DND-41 (cell line): Measurements from ENCODE around the gene FRRS1L.

Source experiments
- ATAC-seq: fragments of 200-7000 bp; cut with Tn5 transposase; 3 replicates; pipeline ENCODE4 v1.9.1; 2021; ENCODE audit warnings: low read depth; ENCODE audit not compliant: insufficient read depth
- DNase-seq: peaks from one replicate; pipeline ENCODE4 v3.0.0-alpha.2; 2020
- H2AFZ ChIP-seq: 2 replicates; pipeline ENCODE4 v1.6.0; 2012; ENCODE audit warnings: low read depth, low read length
- H3K27ac ChIP-seq: 2 replicates; pipeline ENCODE4 v1.5.1; 2012; ENCODE audit warnings: low read length, inconsistent platforms
- H3K27me3 ChIP-seq: fragments of 200-600 bp; sonication (generic); 2 replicates; pipeline ENCODE4 v1.6.0; 2012; ENCODE audit warnings: low read length, mild to moderate bottlenecking, inconsistent platforms; ENCODE audit not compliant: insufficient read depth, poor library complexity
- H3K36me3 ChIP-seq: 2 replicates; pipeline ENCODE4 v1.5.1; 2012; ENCODE audit warnings: low read length, inconsistent platforms; ENCODE audit not compliant: insufficient read depth
- H3K4me1 ChIP-seq: 2 replicates; pipeline ENCODE4 v1.5.1; 2012; ENCODE audit warnings: mild to moderate bottlenecking, low read length; ENCODE audit not compliant: insufficient read depth
- H3K4me2 ChIP-seq: 2 replicates; pipeline ENCODE4 v1.6.0; 2012; ENCODE audit warnings: mild to moderate bottlenecking, moderate library complexity, low read length, inconsistent platforms; ENCODE audit not compliant: insufficient read depth
- H3K4me3 ChIP-seq, 2 experiments: fragments of 200-600 bp in 1 of 2; shearing (Covaris generic) in 1 of 2; 2 replicates each; pipeline ENCODE4 v1.5.1; 2012 to 2016; ENCODE audit warnings: inconsistent platforms in 2 of 2, low read length in 2 of 2, mild to moderate bottlenecking in 2 of 2, low read depth in 1 of 2, moderate library complexity in 1 of 2
- H3K79me2 ChIP-seq: 2 replicates; pipeline ENCODE4 v1.6.0; 2012; ENCODE audit warnings: low read length, inconsistent platforms; ENCODE audit not compliant: insufficient read depth
- H3K9ac ChIP-seq: 2 replicates; pipeline ENCODE4 v1.6.0; 2012; ENCODE audit warnings: low read depth, mild to moderate bottlenecking, inconsistent platforms, low read length, moderate library complexity
- H3K9me3 ChIP-seq: 2 replicates; pipeline ENCODE4 v1.5.1; 2012; ENCODE audit warnings: low read length, moderate library complexity, mild to moderate bottlenecking, inconsistent platforms; ENCODE audit not compliant: insufficient read depth, severe bottlenecking
- H4K20me1 ChIP-seq: 2 replicates; pipeline ENCODE4 v1.6.0; 2012; ENCODE audit warnings: low read length; ENCODE audit not compliant: insufficient read depth
- EZH2 ChIP-seq: IDR thresholded peaks from 3 replicates; pipeline ENCODE4 v1.6.1; 2012; ENCODE audit warnings: borderline replicate concordance, low read depth, mild to moderate bottlenecking, moderate library complexity, low read length, inconsistent platforms; ENCODE audit not compliant: severe bottlenecking
- TF ChIP-seq, protein P1 (sequence below): IDR thresholded peaks from 2 replicates; pipeline ENCODE4 v1.5.1; 2012; ENCODE audit warnings: borderline replicate concordance, low read length, moderate library complexity, mild to moderate bottlenecking; ENCODE audit not compliant: poor library complexity, severe bottlenecking; ENCODE audit errors: extremely low read depth

FRRS1L gene

DNA sequence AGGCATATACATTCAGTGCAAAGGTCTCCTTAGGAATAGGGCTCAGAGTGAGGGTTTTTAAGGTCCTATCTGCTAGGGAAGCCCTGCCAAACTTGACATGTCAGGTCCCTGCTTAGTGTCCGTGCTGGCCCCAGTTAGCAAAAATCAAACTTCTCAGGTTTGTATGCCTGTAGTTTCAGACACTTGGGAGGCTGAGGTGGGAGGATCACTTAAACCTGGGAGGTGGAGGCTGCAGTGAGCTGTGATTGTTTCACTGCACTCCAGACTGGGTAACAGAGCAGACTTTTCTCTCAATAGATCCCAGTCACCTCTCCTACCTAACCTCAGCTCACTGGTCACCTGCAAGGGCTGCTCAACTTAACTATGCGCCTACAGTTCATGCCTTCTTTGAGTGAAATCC, 28.6 kb downstream of the FRRS1L start:
- DNase-seq: no peak
- Histone ChIP-seq H3K79me2 (no peaks in the 10 kb centered on the region), H3K27me3 (no peaks in the 10 kb centered on the region), H3K4me3 (no peak overlapping the region), H3K9me3 (no peaks in the 10 kb centered on the region), H4K20me1 (no peaks in the 10 kb centered on the region), H3K36me3 (no peaks in the 10 kb centered on the region), H3K4me1 (no peaks in the 10 kb centered on the region), H2AFZ (no peak overlapping the region), H3K27ac (no peak overlapping the region), H3K9ac (no peak overlapping the region), H3K4me2 (no peak overlapping the region)
- TF ChIP-seq EZH2: no peak
- TF ChIP-seq, protein P1, sequence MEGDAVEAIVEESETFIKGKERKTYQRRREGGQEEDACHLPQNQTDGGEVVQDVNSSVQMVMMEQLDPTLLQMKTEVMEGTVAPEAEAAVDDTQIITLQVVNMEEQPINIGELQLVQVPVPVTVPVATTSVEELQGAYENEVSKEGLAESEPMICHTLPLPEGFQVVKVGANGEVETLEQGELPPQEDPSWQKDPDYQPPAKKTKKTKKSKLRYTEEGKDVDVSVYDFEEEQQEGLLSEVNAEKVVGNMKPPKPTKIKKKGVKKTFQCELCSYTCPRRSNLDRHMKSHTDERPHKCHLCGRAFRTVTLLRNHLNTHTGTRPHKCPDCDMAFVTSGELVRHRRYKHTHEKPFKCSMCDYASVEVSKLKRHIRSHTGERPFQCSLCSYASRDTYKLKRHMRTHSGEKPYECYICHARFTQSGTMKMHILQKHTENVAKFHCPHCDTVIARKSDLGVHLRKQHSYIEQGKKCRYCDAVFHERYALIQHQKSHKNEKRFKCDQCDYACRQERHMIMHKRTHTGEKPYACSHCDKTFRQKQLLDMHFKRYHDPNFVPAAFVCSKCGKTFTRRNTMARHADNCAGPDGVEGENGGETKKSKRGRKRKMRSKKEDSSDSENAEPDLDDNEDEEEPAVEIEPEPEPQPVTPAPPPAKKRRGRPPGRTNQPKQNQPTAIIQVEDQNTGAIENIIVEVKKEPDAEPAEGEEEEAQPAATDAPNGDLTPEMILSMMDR: no peak
- no peak for ATAC-seq

DNA sequence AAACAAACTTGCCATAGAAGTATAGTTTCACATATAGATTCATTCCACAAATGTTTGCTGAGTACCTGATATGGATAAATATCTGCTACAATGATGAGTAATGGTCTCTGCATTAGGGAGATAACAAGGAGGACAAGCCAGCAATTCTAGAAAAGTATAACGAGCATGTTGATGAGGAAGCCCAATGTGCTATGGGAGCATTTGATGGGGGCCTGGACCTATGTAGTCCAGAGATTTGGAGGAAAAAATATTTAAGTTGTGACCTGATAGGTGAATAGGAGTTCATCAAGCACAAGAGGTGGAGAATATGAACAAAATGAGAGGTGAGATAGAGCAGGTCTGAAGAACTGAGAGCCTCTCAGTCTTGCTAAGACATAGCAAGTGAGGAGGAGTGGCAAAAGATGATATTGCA, 32.9 kb downstream of the FRRS1L start:
- Histone ChIP-seq H3K9me3 (no peaks in the 10 kb centered on the region), H3K4me2 (no peak overlapping the region), H3K4me3 (no peak overlapping the region), H3K27ac (no peak overlapping the region), H3K27me3 (no peaks in the 10 kb centered on the region), H3K9ac (no peak overlapping the region), H3K36me3 (no peaks in the 10 kb centered on the region), H4K20me1 (no peaks in the 10 kb centered on the region), H3K79me2 (no peaks in the 10 kb centered on the region), H3K4me1 (0 out of 2 replicates have a peak, but pooled peaks cover 3% of the 10 kb centered on the region), H2AFZ (no peak overlapping the region)
- no peak for TF ChIP-seq EZH2
- TF ChIP-seq, protein P1: no peak
- ATAC-seq: no peak
- DNase-seq: no peak

DNA sequence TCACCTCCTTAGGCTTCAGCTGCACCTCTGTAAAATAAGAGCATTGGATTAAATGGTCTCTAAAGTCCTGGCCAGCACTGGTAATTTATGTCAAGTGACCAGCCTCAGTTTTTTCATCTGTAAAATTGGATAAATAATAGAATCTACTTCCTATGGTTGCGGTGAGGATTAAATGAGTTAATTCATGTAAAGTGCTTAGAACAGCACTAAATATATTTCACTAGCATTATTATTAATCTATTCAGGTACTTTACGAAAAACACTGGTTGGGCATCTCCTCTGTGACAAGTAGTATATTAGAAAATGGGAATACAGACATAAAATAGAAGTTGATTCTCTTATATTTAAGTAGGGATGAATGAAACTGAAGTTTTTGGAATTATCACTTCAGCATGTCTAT, 33.5 kb downstream of the FRRS1L start:
- Histone ChIP-seq H3K27ac (no peak overlapping the region), H3K36me3 (no peaks in the 10 kb centered on the region), H3K4me3 (no peak overlapping the region), H3K27me3 (no peaks in the 10 kb centered on the region), H3K9me3 (no peaks in the 10 kb centered on the region), H2AFZ (no peak overlapping the region), H4K20me1 (no peaks in the 10 kb centered on the region), H3K9ac (no peak overlapping the region), H3K4me2 (no peak overlapping the region), H3K79me2 (no peaks in the 10 kb centered on the region), H3K4me1 (0 out of 2 replicates have a peak, but pooled peaks cover 3% of the 10 kb centered on the region)
- DNase-seq: no peak
- no peak for ATAC-seq
- TF ChIP-seq EZH2: no peak
- TF ChIP-seq, protein P1: no peak

DNA sequence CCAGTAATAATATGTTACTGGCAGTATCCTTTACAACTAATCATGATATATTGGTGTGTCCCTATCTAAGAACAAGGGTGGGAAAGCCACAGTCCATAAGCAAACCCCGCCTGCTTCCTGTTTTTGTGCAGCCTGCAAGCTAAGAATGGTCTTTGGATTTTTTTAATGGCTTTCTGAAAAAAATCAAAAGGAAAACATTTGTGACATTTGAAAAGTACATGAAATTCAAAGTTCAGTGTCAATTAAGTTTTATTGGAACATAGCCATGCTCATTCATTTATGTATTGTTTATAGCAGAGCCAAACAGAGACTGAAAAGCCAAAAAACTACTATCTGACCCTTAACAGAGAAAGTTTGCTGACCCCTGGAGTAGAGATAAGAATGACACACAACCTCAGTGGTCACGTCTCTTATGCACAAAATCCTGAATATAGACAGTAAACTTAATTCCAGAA, 34.5 kb downstream of the FRRS1L start:
- H3K4me2 ChIP-seq: no peak overlapping the region
- TF ChIP-seq, protein P1: no peak
- no peak for TF ChIP-seq EZH2

More for the DNA sequence above, 34.5 kb downstream of the FRRS1L start:
- H3K4me3 ChIP-seq: no peak overlapping the region
- no peak overlapping the region for H2AFZ ChIP-seq
- H3K27ac ChIP-seq: no peak overlapping the region
- H3K79me2 ChIP-seq: no peaks in the 10 kb centered on the region
- H3K9ac ChIP-seq: no peak overlapping the region
- no peaks in the 10 kb centered on the region for H3K9me3 ChIP-seq
- 0 out of 2 replicates have a peak, but pooled peaks cover 3% of the 10 kb centered on the region for H3K4me1 ChIP-seq
- DNase-seq: no peak
- no peak for ATAC-seq
- H4K20me1 ChIP-seq: no peaks in the 10 kb centered on the region
- H3K36me3 ChIP-seq: no peaks in the 10 kb centered on the region
- no peaks in the 10 kb centered on the region for H3K27me3 ChIP-seq
